ENCODE measurements around the gene C20orf141. TPM values are rescaled to one million over a fixed set of nuclear protein-coding genes. Genes with fewer than 3 reads are reported as not detected.
A peak's percentile ranks its signal among the peaks of the same experiment; 100 is the strongest.

C20orf141 gene
- total RNA-seq, 1 experiment from 2014 or later: not detected

DNA sequence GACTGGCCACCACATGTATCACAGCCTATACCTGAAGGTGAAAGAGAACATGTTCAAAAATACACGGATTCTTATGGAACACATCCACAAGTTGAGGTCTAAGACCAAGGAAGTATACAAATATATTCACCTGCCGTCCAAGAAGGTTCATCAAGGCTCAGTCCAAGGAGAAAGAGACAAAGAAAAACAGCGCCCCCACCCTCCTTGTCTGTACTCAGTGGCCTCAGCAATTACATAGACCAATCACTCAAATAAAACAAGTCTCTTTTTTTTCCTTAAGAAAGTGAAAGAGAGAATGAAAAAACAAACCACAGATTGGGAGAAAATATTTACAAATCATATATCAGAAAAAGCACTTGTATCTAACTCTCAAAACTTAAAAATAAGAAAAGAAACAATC is 33.8 kb upstream of the C20orf141 start:
- Histone ChIP-seq H2BK20ac (ENCODE audit: low read depth, low read length, poor library complexity, severe bottlenecking) (no peak overlapping the region), H2BK15ac (ENCODE audit: low read depth, low read length) (no peak overlapping the region), H4K5ac (ENCODE audit: insufficient read length, low read depth, low read length) (no peak overlapping the region), H2BK5ac (ENCODE audit: insufficient read length, low read length) (no peak overlapping the region), H3K9ac (ENCODE audit: extremely low read depth, insufficient read length, low read length) (no peak overlapping the region), H3K23me2 (ENCODE audit: insufficient read length, low read depth, low read length, poor library complexity, severe bottlenecking) (no peaks in the 10 kb centered on the region), H3K56ac (ENCODE audit: insufficient read length, low read depth, low read length) (no peak overlapping the region), H3K79me1 (ENCODE audit: insufficient read depth, low read depth, low read length, poor library complexity, severe bottlenecking) (no peaks in the 10 kb centered on the region), H4K91ac (ENCODE audit: insufficient read length, low read depth, low read length) (no peak overlapping the region), H4K8ac (replicated peaks; ENCODE audit: insufficient read length, low read depth, low read length) (no peak overlapping the region), H4K20me1 (ENCODE audit: control insufficient read depth, insufficient read depth, insufficient read length) (no peaks in the 10 kb centered on the region), H3K4me1 (ENCODE audit: insufficient read depth, low read length) (no peaks in the 10 kb centered on the region), H2BK12ac (ENCODE audit: insufficient read length, low read depth, low read length) (no peak overlapping the region), H3K27ac (ENCODE audit: insufficient read length, low read depth, low read length) (no peak overlapping the region), H3K4me2 (ENCODE audit: insufficient read depth, insufficient read length, low read length) (no peak overlapping the region), H3K18ac (ENCODE audit: insufficient read length, low read depth, low read length) (no peak overlapping the region), H3K9me3 (ENCODE audit: control insufficient read depth, low read depth, low read length) (no peaks in the 10 kb centered on the region), H3K4ac (ENCODE audit: low read depth, low read length) (no peak overlapping the region), H3K79me2 (ENCODE audit: insufficient read depth, low read length) (no peaks in the 10 kb centered on the region), H2AFZ (ENCODE audit: low read length) (no peak overlapping the region), H2AK5ac (ENCODE audit: insufficient read length, low read length) (no peak overlapping the region), H3K23ac (ENCODE audit: insufficient read length, low read depth, low read length) (no peak overlapping the region), H3T11ph (ENCODE audit: low read length) (no peak overlapping the region), H3K14ac (ENCODE audit: insufficient read depth, low read length) (no peak overlapping the region), H2BK120ac (ENCODE audit: low read depth, low read length, poor library complexity, severe bottlenecking) (no peak overlapping the region), H3K27me3 (ENCODE audit: insufficient read depth, low read length) (no peaks in the 10 kb centered on the region; the same call in 1 of the 2 replicates)
- Mint-ChIP-seq H3K27me3 (ENCODE audit: low read depth) (peaks cover 51% of the 10 kb centered on the region), H3K9me3 (peaks cover 2 to 4% of the 10 kb centered on the region in 2 experiments; a peak in 1 of 5 replicates), H3K4me1 (no peaks in the 10 kb centered on the region), H3K27ac (no peak overlapping the region), H3K4me3 (no peak overlapping the region), H3K36me3 (ENCODE audit: insufficient read depth in 1 of 3, low read depth in 3 of 3) (no peaks in the 10 kb centered on the region)
- TF ChIP-seq, protein P1, sequence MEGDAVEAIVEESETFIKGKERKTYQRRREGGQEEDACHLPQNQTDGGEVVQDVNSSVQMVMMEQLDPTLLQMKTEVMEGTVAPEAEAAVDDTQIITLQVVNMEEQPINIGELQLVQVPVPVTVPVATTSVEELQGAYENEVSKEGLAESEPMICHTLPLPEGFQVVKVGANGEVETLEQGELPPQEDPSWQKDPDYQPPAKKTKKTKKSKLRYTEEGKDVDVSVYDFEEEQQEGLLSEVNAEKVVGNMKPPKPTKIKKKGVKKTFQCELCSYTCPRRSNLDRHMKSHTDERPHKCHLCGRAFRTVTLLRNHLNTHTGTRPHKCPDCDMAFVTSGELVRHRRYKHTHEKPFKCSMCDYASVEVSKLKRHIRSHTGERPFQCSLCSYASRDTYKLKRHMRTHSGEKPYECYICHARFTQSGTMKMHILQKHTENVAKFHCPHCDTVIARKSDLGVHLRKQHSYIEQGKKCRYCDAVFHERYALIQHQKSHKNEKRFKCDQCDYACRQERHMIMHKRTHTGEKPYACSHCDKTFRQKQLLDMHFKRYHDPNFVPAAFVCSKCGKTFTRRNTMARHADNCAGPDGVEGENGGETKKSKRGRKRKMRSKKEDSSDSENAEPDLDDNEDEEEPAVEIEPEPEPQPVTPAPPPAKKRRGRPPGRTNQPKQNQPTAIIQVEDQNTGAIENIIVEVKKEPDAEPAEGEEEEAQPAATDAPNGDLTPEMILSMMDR (conservative IDR thresholded peaks at IDR 0.05): peak; percentile 48; the same call in 2 of the 3 replicates
- no peak for DNase-seq
- no CpG with 5 or more reads among the region's 3 CpGs for WGBS (ENCODE audit: extremely low coverage, insufficient read length, low lambda C conversion rate)
